HG02981 (cell line): Measurements from ENCODE around the gene TMBIM4.
A peak's percentile ranks its signal among the peaks of the same experiment; 100 is the strongest.
"Not testable (repeated sequence)": the region's sequence is repeated elsewhere in the genome, so short reads cannot be mapped to it uniquely, and the experiment has no call there.

ENCODE experiments used
- ATAC-seq: cut with Tn5 transposase; IDR thresholded peaks from one replicate; pipeline ENCODE4 v1.9.1; 2021; ENCODE audit warnings: mild to moderate bottlenecking, moderate library complexity; ENCODE audit not compliant: unreplicated experiment

The TMBIM4 gene

DNA sequence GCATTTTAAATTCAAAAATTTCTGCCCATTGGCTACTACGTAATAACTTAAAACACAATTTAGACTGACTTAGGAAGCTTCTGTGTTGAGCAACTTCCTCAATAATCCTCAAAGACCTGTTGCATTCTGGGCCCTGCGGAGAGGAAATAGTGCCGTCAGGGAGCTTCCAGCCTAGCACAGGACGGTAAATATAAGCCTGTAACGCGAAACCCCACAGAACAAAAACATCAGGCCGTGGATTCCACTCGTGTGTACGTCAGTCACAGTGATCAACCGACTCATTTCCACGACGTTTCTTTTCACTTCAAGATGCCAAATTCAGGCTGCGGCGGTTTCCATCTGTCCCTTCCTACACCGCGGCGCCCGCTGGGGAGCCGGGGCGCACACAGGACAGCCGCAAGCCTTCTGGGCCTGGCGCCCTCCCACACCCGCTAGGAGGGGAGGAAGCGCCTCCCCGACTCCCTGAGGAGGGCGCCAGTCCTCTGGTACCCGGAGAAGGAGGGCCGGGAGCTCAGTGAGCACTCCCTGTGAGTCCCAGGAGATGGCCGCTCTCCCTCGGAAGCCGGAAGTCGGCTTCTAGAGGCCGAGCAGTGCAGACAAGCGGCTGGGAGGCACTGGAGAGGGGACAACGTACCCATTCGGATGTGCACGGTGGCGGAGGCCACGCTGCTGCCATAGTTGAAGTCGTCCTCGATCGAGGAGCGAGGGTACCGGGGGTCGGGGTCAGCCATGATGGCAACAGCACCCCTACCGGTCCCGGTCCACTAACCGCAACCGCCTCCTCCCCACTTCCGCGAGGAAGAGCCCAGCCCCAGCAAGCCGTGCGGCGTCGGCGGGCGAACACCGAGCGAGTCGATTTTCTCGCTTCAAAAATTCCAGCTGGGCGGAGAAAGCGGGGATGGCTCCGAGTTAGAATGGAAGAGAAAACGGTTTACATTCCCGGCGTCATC is at the start of gene TMBIM4:
Gene TMBIM4, minus strand, starts transcription at position 776 of the 950 bp plus-strand sequence. Its CDS starts 45 bp downstream, at position 731.
- peak; percentile 79 for ATAC-seq

DNA sequence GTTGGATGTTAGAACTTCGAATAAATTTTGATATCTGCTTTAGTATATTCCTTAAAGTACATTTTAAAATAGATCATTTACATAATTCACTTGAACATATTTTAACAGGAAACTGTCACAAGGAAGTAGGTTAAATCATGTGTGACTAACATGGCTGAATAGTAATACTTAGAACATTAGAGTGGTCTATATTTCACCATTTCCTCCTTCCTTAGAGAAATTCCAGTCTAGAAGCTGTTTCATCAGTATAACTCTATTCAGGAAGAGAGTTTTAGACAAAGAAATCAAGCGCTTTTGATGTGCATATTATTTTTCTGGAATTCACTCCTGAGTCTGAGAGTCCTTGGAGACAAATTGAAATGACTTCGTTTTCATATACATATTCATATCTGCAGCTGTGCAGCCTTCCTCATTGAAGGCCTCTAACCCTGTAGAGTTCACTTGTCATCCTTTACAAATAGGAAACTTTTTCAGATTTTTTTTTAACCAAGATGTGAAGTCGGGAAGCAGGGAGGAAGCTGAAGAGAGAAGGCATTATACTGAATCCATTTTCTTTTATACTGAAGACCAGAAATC is 47.6 kb upstream of the TMBIM4 start:
- ATAC-seq, result no peak

DNA sequence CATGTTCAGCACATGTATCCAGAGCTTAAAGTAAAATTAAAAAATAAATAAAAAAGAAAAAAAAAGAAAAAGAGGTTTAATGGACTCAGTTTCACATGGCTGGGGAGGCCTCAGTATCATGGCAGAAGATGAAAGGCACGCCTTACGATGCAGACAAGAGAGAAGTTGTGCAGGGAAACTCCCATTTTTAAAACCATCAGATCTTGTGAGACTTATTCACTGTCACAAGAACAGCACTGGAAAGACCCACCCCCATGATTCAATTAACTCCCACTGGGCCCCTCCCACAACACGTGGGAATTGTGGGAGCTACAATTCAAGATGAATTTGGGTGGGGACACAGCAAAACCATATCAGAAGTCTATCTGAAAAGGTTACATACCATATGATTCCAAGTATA is 43.2 kb upstream of the TMBIM4 start:
- not testable (repeated sequence) for ATAC-seq

DNA sequence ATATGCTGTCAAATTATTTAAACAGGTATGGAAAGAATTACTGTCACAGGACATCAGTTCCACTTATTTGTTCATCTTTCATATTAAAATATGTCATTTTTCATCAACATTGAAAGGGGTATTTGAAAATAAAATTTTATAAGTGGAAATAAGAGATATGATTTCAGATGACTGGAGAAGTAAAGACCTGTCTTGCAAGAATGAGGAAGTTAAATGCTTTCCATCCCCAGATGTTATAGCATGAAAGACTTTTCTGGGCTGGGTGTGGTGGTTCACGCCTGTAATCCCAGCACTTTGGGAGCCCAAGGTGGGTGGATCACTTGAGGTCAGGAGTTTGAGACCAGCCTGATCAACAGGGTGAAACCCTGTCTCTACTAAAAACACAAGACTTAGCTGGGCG is 41.8 kb upstream of the TMBIM4 start:
- not testable (repeated sequence) for ATAC-seq

GRCh38 chr12:66210840-66211239 is 41.0 kb upstream of the TMBIM4 start:
- no peak for ATAC-seq

GRCh38 chr12:66206141-66206540 is 36.3 kb upstream of the TMBIM4 start:
- no peak for ATAC-seq

DNA sequence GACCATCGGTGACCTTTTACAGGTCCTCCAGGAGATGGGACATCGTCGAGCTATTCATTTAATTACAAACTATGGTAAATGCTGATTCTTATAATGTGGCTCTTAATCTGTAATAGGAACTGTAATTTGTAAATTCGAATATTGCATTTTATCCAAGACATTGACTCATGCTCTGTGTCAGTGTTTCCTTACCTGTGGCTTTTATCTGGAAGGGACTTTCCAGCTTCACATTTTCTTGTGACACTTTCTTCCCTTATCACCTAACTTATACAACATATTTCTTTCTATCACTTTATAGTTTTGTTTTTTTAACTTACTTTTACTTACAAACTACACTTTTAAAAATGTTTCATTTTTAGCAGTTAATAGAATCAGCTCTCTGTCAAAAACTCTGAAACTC is 34.0 kb upstream of the TMBIM4 start:
- no peak for ATAC-seq

DNA sequence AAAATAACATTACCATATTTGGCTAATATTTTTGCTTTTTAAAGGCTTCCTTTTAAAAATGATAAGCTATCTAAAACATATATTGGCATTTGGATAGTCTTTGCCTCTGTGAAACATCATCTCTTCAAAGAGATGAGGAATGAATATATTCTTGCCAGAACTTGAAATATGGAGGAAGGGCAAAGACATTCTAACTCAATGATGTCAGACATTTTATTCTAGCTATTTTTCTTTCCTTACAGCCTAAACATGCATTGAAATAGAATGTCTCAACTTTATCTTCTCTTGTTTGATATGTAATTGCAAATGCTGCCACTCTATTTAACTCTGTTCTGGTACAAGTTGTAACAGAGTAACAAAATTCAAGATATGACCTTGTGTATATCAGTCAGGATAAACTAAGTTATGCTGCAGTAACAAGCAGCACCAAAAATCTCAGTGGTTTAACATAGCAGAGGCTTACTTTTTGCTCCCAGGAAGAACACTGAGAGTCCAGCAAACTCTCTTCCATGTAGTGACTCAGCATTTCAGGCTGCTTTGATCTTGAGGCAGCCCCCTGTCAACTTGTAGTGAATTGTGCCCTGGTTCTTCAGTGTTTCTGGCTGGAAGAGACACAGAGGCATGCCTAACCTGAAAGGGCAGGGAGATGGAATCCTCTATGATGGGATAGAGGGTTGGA is 30.2 kb upstream of the TMBIM4 start:
- no peak for ATAC-seq

- no peak for ATAC-seq
These were observed 29.3 kb upstream of the TMBIM4 start for GRCh38 chr12:66199141-66199540.

GRCh38 chr12:66197495-66197921 is 27.7 kb upstream of the TMBIM4 start:
- no peak for ATAC-seq

- peak; percentile 92 for ATAC-seq
These were observed 27.0 kb upstream of the TMBIM4 start for GRCh38 chr12:66196806-66197205.

DNA sequence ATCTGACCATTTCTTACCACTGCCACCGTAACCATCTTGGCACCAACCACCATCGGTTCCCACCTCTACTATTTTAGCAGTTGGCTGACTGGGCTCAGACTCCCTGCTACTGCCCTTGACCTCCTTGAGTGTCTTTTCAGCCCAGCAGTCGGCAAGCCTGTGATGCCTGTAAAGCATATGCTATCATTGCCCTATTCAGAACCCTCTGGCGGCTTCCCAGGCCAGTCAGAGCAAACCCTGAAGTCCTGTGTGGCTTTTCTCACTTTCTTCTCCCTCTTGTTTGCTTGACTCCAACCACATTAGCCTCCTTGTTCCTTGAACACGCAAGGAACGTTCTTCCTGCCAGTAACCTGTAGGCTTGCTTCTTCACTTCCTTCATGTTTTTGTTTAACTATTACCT is 25.4 kb upstream of the TMBIM4 start:
- no peak for ATAC-seq

GRCh38 chr12:66194122-66194521 is 24.3 kb upstream of the TMBIM4 start:
- no peak for ATAC-seq

GRCh38 chr12:66191547-66192126 is 21.8 kb upstream of the TMBIM4 start:
- no peak for ATAC-seq

GRCh38 chr12:66190519-66191370 is 20.9 kb upstream of the TMBIM4 start:
- peak; percentile 31 for ATAC-seq

- ATAC-seq, result no peak
These were observed 20.1 kb upstream of the TMBIM4 start for GRCh38 chr12:66189889-66190288.

DNA sequence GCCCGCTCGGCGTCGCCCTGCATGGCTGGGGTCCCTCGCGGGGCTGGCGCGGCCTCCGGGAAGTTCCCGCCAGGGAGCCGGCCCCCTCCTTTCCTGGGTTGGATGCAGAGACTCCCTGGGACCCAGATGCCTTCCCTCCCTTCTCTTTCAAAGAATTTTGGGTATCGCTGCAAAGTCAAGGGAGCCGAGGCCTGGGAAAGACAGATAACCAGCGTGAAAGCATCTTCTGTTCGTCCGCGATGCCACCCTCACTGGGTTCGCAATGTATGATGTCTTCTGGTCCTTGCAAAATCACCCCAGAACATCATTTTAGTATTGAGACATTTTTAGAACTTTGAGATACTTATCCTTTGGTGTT is 19.7 kb upstream of the TMBIM4 start:
- ATAC-seq, result no peak

- peak; percentile 68 for ATAC-seq
These were observed 19.0 kb upstream of the TMBIM4 start, which contains the start of gene IRAK3 for GRCh38 chr12:66188584-66189485. Gene IRAK3, plus strand, starts transcription at chr12:66189214. Its CDS starts 86 bp downstream, at chr12:66189300.

GRCh38 chr12:66187821-66188220 is 18.0 kb upstream of the TMBIM4 start:
- ATAC-seq, result no peak
